CD4-positive, alpha-beta T cell (primary cell): Measurements from ENCODE around the gene CFLAR. TPM values are rescaled to one million over a fixed set of nuclear protein-coding genes. Genes with fewer than 3 reads are reported as not detected.

Source experiments
- ATAC-seq: fragments of 200-7000 bp; cut with Tn5 transposase; one replicate; pipeline ENCODE4 v1.10.0; 2022; ENCODE audit warnings: mild to moderate bottlenecking; ENCODE audit not compliant: poor library complexity
- CTCF ChIA-PET: fragments of 350-600 bp; sonication (Branson Sonifier 250); formaldehyde crosslinking; loops from one replicate; lab custom pipeline; 2021; ENCODE audit warnings: antibody characterized with exemption, inconsistent platforms; lab: Charles Lee
- POLR2A ChIA-PET: fragments of 350-600 bp; sonication (Branson Sonifier 250); formaldehyde crosslinking; loops from one replicate; lab custom pipeline; 2021; ENCODE audit warnings: antibody characterized with exemption, inconsistent platforms; lab: Charles Lee
- DNase-seq, 14 experiments: peaks; one replicate each; pipeline ENCODE4 v3.0.0-alpha.2; 2013 to 2020; ENCODE audit warnings: mixed read lengths in 2 of 14
- H3K27ac ChIP-seq, 2 donors: one replicate each; pipeline versions ENCODE4 v1.5.1 to v1.7.0; 2013; ENCODE audit warnings: low read length in 2 of 2, low read depth in 1 of 2, mild to moderate bottlenecking in 1 of 2
- H3K27me3 ChIP-seq, 2 experiments: 1 replicate in 1 of 2; 2 replicates in 1 of 2; pipeline versions ENCODE4 v1.6.1 to v1.7.0; 2013; ENCODE audit warnings: low read length in 2 of 2, control low read depth in 1 of 2, mild to moderate bottlenecking in 1 of 2, moderate library complexity in 1 of 2; ENCODE audit not compliant: insufficient read depth in 2 of 2, control insufficient read depth in 1 of 2
- H3K36me3 ChIP-seq: one replicate; pipeline ENCODE4 v1.6.1; 2013; ENCODE audit warnings: low read length, control low read depth; ENCODE audit not compliant: insufficient read depth
- H3K4me1 ChIP-seq: one replicate; pipeline ENCODE4 v1.6.1; 2013; ENCODE audit warnings: low read length, control low read depth; ENCODE audit not compliant: insufficient read depth
- H3K4me3 ChIP-seq: one replicate; pipeline ENCODE4 v1.5.1; 2013; ENCODE audit warnings: mild to moderate bottlenecking, low read length, moderate library complexity
- H3K9me3 ChIP-seq, 2 experiments: 1 replicate in 1 of 2; 2 replicates in 1 of 2; pipeline versions ENCODE4 v1.6.1 to v1.7.0; 2013; ENCODE audit warnings: low read length in 2 of 2, mild to moderate bottlenecking in 2 of 2, control low read depth in 1 of 2, moderate library complexity in 1 of 2; ENCODE audit not compliant: control insufficient read depth in 1 of 2, insufficient read depth in 1 of 2
- H3K27ac Mint-ChIP-seq: one replicate; pipeline ENCODE4 v1.8.0; 2020; ENCODE audit warnings: mixed read lengths
- H3K27me3 Mint-ChIP-seq: one replicate; pipeline ENCODE4 v1.8.0; 2021; ENCODE audit warnings: mixed read lengths
- H3K36me3 Mint-ChIP-seq: one replicate; pipeline ENCODE4 v1.8.0; 2021; ENCODE audit warnings: low read depth, mixed read lengths
- H3K4me1 Mint-ChIP-seq: one replicate; pipeline ENCODE4 v1.8.0; 2021; ENCODE audit warnings: low read depth, mixed read lengths
- H3K4me3 Mint-ChIP-seq: one replicate; pipeline ENCODE4 v1.8.0; 2020; ENCODE audit warnings: mild to moderate bottlenecking, mixed read lengths
- H3K9me3 Mint-ChIP-seq: one replicate; pipeline ENCODE4 v1.8.0; 2020; ENCODE audit warnings: mixed read lengths
- intact Hi-C, 2 experiments: fragments of 100-400 bp; cut with DNase I in 1 of 2; cut with micrococcal nuclease in 1 of 2; formaldehyde crosslinking; loops; one replicate each; pipeline versions ENCODE4 v1.15.1 to v1.9.0; 2023 to 2025; cut with DNase I, micrococcal nuclease
- total RNA-seq, 174 experiments: library from RNA in 2 of 174; stranded (reverse) in 2 of 174; gene quantifications; one replicate each; pipeline ENCODE4 v1.2.3 and lab custom pipeline; 2021 to 2026
- TF ChIP-seq, protein P1 (sequence below): fragments of 200-600 bp; IDR thresholded peaks from one replicate; pipeline ENCODE4 v1.8.0; 2022; ENCODE audit warnings: antibody characterized with exemption, mild to moderate bottlenecking

CFLAR gene
- total RNA-seq, 2 experiments from 2014 or later = 178 to 181 TPM

DNA sequence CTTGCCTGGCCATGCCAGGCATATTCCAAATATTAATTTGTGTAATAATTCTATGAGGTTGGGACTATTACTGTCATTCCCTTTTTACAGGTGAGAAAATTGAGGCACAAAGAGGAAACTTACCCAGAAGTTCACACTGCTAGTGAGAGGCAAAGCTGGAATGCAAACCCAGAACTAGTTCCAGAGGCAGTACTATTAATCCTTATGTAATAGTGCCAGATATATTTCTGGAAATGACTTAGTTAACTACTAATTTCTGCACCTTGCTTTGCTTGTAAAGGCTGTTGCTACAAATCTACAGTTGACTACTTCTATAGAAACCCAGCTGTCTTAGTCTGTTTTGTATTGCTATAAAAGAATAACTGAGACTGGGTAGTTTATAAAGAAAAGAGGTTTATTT is 5.3 kb upstream of the CFLAR start:
- POLR2A ChIA-PET = no interaction called here
- Mint-ChIP-seq H3K36me3 (peaks cover 5% of the 10 kb centered on the region), H3K27me3 (no peaks in the 10 kb centered on the region), H3K4me1 (peaks cover 30% of the 10 kb centered on the region), H3K4me3 (no peak overlapping the region), H3K9me3 (no peaks in the 10 kb centered on the region), H3K27ac (no peak overlapping the region)
- Histone ChIP-seq H3K36me3 (no peaks in the 10 kb centered on the region), H3K4me1 (peaks cover 22% of the 10 kb centered on the region), H3K9me3 (peaks cover 0 to 4% of the 10 kb centered on the region in 2 experiments), H3K27ac (no peak overlapping the region), H3K4me3 (no peak overlapping the region), H3K27me3 (no peaks in the 10 kb centered on the region)
- ATAC-seq (no peak), DNase-seq (no peak)
- intact Hi-C loops = no loop called here
- TF ChIP-seq, protein P1, sequence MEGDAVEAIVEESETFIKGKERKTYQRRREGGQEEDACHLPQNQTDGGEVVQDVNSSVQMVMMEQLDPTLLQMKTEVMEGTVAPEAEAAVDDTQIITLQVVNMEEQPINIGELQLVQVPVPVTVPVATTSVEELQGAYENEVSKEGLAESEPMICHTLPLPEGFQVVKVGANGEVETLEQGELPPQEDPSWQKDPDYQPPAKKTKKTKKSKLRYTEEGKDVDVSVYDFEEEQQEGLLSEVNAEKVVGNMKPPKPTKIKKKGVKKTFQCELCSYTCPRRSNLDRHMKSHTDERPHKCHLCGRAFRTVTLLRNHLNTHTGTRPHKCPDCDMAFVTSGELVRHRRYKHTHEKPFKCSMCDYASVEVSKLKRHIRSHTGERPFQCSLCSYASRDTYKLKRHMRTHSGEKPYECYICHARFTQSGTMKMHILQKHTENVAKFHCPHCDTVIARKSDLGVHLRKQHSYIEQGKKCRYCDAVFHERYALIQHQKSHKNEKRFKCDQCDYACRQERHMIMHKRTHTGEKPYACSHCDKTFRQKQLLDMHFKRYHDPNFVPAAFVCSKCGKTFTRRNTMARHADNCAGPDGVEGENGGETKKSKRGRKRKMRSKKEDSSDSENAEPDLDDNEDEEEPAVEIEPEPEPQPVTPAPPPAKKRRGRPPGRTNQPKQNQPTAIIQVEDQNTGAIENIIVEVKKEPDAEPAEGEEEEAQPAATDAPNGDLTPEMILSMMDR = no peak
- CTCF ChIA-PET = no interaction called here

DNA sequence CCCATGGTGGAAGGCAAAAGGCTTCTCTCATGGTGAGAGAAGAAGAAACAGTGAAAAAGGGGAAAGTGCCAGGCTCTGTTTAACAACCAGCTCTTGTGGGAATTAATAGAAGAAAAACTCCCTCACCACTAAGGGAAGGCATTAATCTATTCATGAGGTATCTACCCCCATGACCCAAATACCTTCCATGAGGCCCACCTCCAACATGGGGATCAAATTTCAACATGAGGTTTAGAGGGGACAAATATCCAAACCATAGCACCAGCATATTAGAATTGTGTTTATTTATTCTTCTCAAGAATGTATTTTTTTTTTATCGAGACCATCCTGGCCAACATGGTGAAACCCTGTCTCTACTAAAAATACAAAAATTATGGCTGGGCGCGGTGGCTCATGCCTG is 4.9 kb upstream of the CFLAR start:
- intact Hi-C loops = no loop called here
- Histone ChIP-seq H3K4me3 (no peak overlapping the region), H3K27me3 (no peaks in the 10 kb centered on the region), H3K36me3 (no peaks in the 10 kb centered on the region), H3K27ac (no peak overlapping the region), H3K4me1 (peaks cover 24% of the 10 kb centered on the region), H3K9me3 (peaks cover 0 to 6% of the 10 kb centered on the region in 2 experiments)
- Mint-ChIP-seq H3K36me3 (peaks cover 9% of the 10 kb centered on the region), H3K4me1 (peaks cover 35% of the 10 kb centered on the region), H3K27ac (no peak overlapping the region), H3K27me3 (no peaks in the 10 kb centered on the region), H3K9me3 (no peaks in the 10 kb centered on the region), H3K4me3 (peak overlapping the region; percentile 11)
- DNase-seq = no peak
- TF ChIP-seq, protein P1 = no peak
- ChIA-PET POLR2A (no interaction called here), CTCF (no interaction called here)
- ATAC-seq = no peak

DNA sequence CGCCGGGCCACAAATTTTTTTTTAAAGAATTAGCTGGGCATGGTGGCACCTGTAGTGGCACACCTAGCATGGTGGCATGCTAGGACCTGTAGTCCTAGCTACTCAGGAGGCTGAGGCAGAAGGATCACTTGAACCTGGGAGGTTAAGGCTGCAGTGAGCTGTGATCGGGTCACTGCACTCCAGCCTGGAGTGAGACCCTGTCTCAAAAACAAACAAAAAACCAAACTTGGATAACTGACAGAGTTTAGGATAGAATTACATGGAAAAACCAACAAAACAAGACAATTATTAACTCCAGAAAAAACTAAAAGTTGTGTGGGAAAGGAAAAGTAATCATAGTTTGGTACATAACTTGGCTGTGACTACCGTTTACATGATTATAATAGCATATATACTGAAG is 1.6 kb upstream of the CFLAR start:
- Histone ChIP-seq H3K4me3 (no peak overlapping the region), H3K27me3 (no peaks in the 10 kb centered on the region), H3K4me1 (peaks cover 30% of the 10 kb centered on the region), H3K27ac (no peak overlapping the region), H3K9me3 (peaks cover 0 to 6% of the 10 kb centered on the region in 2 experiments), H3K36me3 (no peaks in the 10 kb centered on the region)
- Mint-ChIP-seq H3K9me3 (no peaks in the 10 kb centered on the region), H3K4me1 (peaks cover 44% of the 10 kb centered on the region), H3K27ac (peak overlapping the region; percentile 93), H3K4me3 (peak overlapping the region; percentile 88), H3K27me3 (no peaks in the 10 kb centered on the region), H3K36me3 (peaks cover 37% of the 10 kb centered on the region)
- ATAC-seq (no peak), DNase-seq (no peak)
- TF ChIP-seq, protein P1 = no peak
- intact Hi-C loops = no loop called here
- CTCF ChIA-PET = interaction anchor here (1.1 to 6.0 kb wide), 6 partner anchors 12 to 213 kb away, joined by 3 to 57 read pairs (median 4); no protein-coding TSS in a partner anchor
- POLR2A ChIA-PET = interaction anchor here (0.6 to 5.8 kb wide), 6 partner anchors 44 to 401 kb away, joined by 3 to 103 read pairs (median 4); partner anchors contain the start of genes CLK1, HYCC2 and NDUFB3
